SIG-M5 (cell line): Measurements from ENCODE around the gene CHST5.
"Not testable (repeated sequence)": the region's sequence is repeated elsewhere in the genome, so short reads cannot be mapped to it uniquely, and the experiment has no call there.

ENCODE experiments used
- DNase-seq: peaks from one replicate; lab custom pipeline; 2025; lab: John Stamatoyannopoulos, UW

Gene CHST5

GRCh38 chr16:75506107-75506506 is 29.8 kb downstream of the CHST5 start:
- DNase-seq = no peak

GRCh38 chr16:75503801-75504200 is 32.1 kb downstream of the CHST5 start:
- DNase-seq = no peak

GRCh38 chr16:75502916-75503605 is 32.8 kb downstream of the CHST5 start:
- DNase-seq = no peak

- not testable (repeated sequence) for DNase-seq
These were observed 34.1 kb downstream of the CHST5 start for GRCh38 chr16:75501820-75502219.

GRCh38 chr16:75501359-75501758 is 34.5 kb downstream of the CHST5 start:
- DNase-seq = no peak

- not testable (repeated sequence) for DNase-seq
These were observed 37.1 kb downstream of the CHST5 start for GRCh38 chr16:75498605-75499322.

GRCh38 chr16:75497558-75497957 is 38.4 kb downstream of the CHST5 start:
- DNase-seq = no peak

GRCh38 chr16:75495076-75495674 is 40.7 kb downstream of the CHST5 start, which contains the start of gene CHST6:
CHST6 (minus strand) TSS chr16:75495441; CDS start chr16:75479828, 15,613 bp downstream.
- DNase-seq = no peak

GRCh38 chr16:75494661-75495075 is 41.2 kb downstream of the CHST5 start:
- no peak for DNase-seq

- no peak for DNase-seq
These were observed 41.7 kb downstream of the CHST5 start for GRCh38 chr16:75494184-75494583.

GRCh38 chr16:75491876-75492275 is 44.0 kb downstream of the CHST5 start:
- DNase-seq = no peak

- DNase-seq = no peak
These were observed 47.6 kb downstream of the CHST5 start for GRCh38 chr16:75488322-75488721.

GRCh38 chr16:75486676-75487313 is 49.1 kb downstream of the CHST5 start:
- DNase-seq = no peak

GRCh38 chr16:75486014-75486675 is 49.8 kb downstream of the CHST5 start:
- DNase-seq = no peak

GRCh38 chr16:75485230-75486013 is 50.5 kb downstream of the CHST5 start:
- no peak for DNase-seq

- DNase-seq = no peak
These were observed 52.7 kb downstream of the CHST5 start for GRCh38 chr16:75483222-75483621.

GRCh38 chr16:75482434-75483205 is 53.3 kb downstream of the CHST5 start:
- no peak for DNase-seq

GRCh38 chr16:75481475-75481874 is 54.4 kb downstream of the CHST5 start:
- DNase-seq = no peak

GRCh38 chr16:75479421-75479990 is 56.4 kb downstream of the CHST5 start:
- DNase-seq = no peak
